H1 (cell line): ENCODE data around the gene EGR4. TPM values are rescaled to one million over a fixed set of nuclear protein-coding genes. Genes with fewer than 3 reads are reported as not detected.

Experiments
- CTCF ChIA-PET: fragments of 300-600 bp; sonication (Branson Sonifier 250); formaldehyde crosslinking; loops from one replicate; lab custom pipeline; 2021; ENCODE audit not compliant: partially characterized antibody; lab: Charles Lee
- POLR2A ChIA-PET: fragments of 300-600 bp; sonication (Branson Sonifier 250); formaldehyde crosslinking; loops from one replicate; lab custom pipeline; 2021; ENCODE audit warnings: inconsistent platforms; ENCODE audit not compliant: partially characterized antibody; lab: Charles Lee
- DNase-seq, 2 experiments: peaks; one replicate each; pipeline versions ENCODE4 v3.0.0 to v3.0.0-alpha.2; 2010 to 2022; ENCODE audit warnings: low spot score in 2 of 2, low read depth in 1 of 2, mixed read lengths in 1 of 2
- FAIRE-seq: peaks from 2 replicates; lab custom pipeline; 2011; peaks lifted over from hg19 to GRCh38; lab: Jason Lieb, UNC
- H2AFZ ChIP-seq: 2 replicates; pipeline ENCODE4 v1.8.1; 2012; ENCODE audit warnings: low read length, inconsistent platforms
- H2AK5ac ChIP-seq: 2 replicates; pipeline ENCODE4 v1.6.1; 2013; ENCODE audit warnings: low read depth, low read length
- H2BK120ac ChIP-seq: replicated peaks from 2 replicates; pipeline ENCODE3; 2013; ENCODE audit warnings: low read depth, low read length, inconsistent platforms
- H2BK12ac ChIP-seq: 2 replicates; pipeline ENCODE4 v1.6.1; 2013; ENCODE audit warnings: low read depth, low read length
- H2BK15ac ChIP-seq: 2 replicates; pipeline ENCODE4 v1.6.1; 2013; ENCODE audit warnings: low read length
- H2BK20ac ChIP-seq: 2 replicates; pipeline ENCODE4 v1.6.1; 2013; ENCODE audit warnings: low read length
- H2BK5ac ChIP-seq: 2 replicates; pipeline ENCODE4 v1.6.1; 2013; ENCODE audit warnings: low read depth, low read length
- H3K14ac ChIP-seq: 2 replicates; pipeline ENCODE4 v1.6.1; 2013; ENCODE audit warnings: inconsistent platforms; ENCODE audit not compliant: insufficient read length
- H3K18ac ChIP-seq: 2 replicates; pipeline ENCODE4 v1.6.1; 2013; ENCODE audit warnings: low read length; ENCODE audit errors: extremely low read depth
- H3K23ac ChIP-seq: 2 replicates; pipeline ENCODE4 v1.6.1; 2013; ENCODE audit warnings: inconsistent platforms; ENCODE audit not compliant: insufficient read length
- H3K23me2 ChIP-seq: 2 replicates; pipeline ENCODE4 v1.6.1; 2013; ENCODE audit warnings: low read depth, low read length
- H3K27ac ChIP-seq: 2 replicates; pipeline ENCODE4 v1.6.1; 2011; ENCODE audit warnings: low read depth, low read length, inconsistent platforms
- H3K27me3 ChIP-seq, 4 experiments: replicated peaks in 1 of 4; 1 replicate in 1 of 4; 2 replicates in 3 of 4; pipeline versions ENCODE4 v1.6.1 to v1.8.1; 2011 to 2013; ENCODE audit warnings: low read length in 3 of 4, mild to moderate bottlenecking in 3 of 4, inconsistent platforms in 2 of 4, mixed read lengths in 2 of 4, moderate library complexity in 1 of 4; ENCODE audit not compliant: control insufficient read depth in 3 of 4, insufficient read depth in 3 of 4; ENCODE audit errors: extremely low read depth in 1 of 4
- H3K36me3 ChIP-seq, 4 experiments: 2 replicates each; pipeline versions ENCODE4 v1.6.1 to v1.8.1; 2011 to 2013; ENCODE audit warnings: mild to moderate bottlenecking in 4 of 4, low read length in 3 of 4, moderate library complexity in 2 of 4, control low read depth in 1 of 4, inconsistent platforms in 1 of 4; ENCODE audit not compliant: insufficient read depth in 4 of 4, control insufficient read depth in 2 of 4
- H3K4ac ChIP-seq: replicated peaks from 2 replicates; pipeline ENCODE3; 2013; ENCODE audit warnings: low read length, low read depth, mixed read lengths, inconsistent platforms; ENCODE audit not compliant: insufficient read length
- H3K4me1 ChIP-seq, 4 experiments: replicated peaks in 1 of 4; 1 replicate in 1 of 4; 2 replicates in 3 of 4; pipeline versions ENCODE4 v1.6.1 to v1.8.1; 2011 to 2013; ENCODE audit warnings: low read length in 3 of 4, inconsistent platforms in 2 of 4, mixed read lengths in 1 of 4; ENCODE audit not compliant: insufficient read depth in 4 of 4, control insufficient read depth in 3 of 4
- H3K4me2 ChIP-seq, 2 experiments: 2 replicates each; pipeline versions ENCODE4 v1.6.1 to v1.8.1; 2011 to 2013; ENCODE audit warnings: low read depth in 2 of 2, low read length in 2 of 2, control low read depth in 1 of 2, inconsistent platforms in 1 of 2, mild to moderate bottlenecking in 1 of 2; ENCODE audit not compliant: insufficient read depth in 1 of 2
- H3K4me3 ChIP-seq, 4 experiments: fragments of 200-600, 300-600 bp in 1 of 4; sonication (generic), shearing (Covaris generic), sonication (Bioruptor Twin) in 1 of 4; 2 replicates each; pipeline versions ENCODE4 v1.5.1 to v1.8.1; 2011 to 2016; ENCODE audit warnings: low read length in 4 of 4, low read depth in 3 of 4, control low read depth in 2 of 4, inconsistent platforms in 2 of 4, mild to moderate bottlenecking in 2 of 4, mixed read lengths in 1 of 4, moderate library complexity in 1 of 4; ENCODE audit not compliant: insufficient read depth in 2 of 4; ENCODE audit errors: extremely low read depth in 1 of 4
- H3K56ac ChIP-seq: replicated peaks from 2 replicates; pipeline ENCODE3; 2013; ENCODE audit warnings: low read depth, mild to moderate bottlenecking, mixed read lengths, low read length, inconsistent platforms; ENCODE audit not compliant: insufficient read length
- H3K79me1 ChIP-seq: 2 replicates; pipeline ENCODE4 v1.6.1; 2013; ENCODE audit warnings: low read depth, low read length, control low read depth
- H3K79me2 ChIP-seq, 2 experiments: 2 replicates each; pipeline versions ENCODE4 v1.6.1 to v1.8.1; 2012 to 2013; ENCODE audit warnings: low read length in 2 of 2, mild to moderate bottlenecking in 2 of 2, inconsistent platforms in 1 of 2; ENCODE audit not compliant: insufficient read depth in 2 of 2, control insufficient read depth in 1 of 2
- H3K9ac ChIP-seq, 4 experiments: replicated peaks in 1 of 4; 1 replicate in 1 of 4; 2 replicates in 3 of 4; pipeline versions ENCODE4 v1.6.1 to v1.8.1; 2011 to 2013; ENCODE audit warnings: low read depth in 3 of 4, low read length in 3 of 4, control low read depth in 2 of 4, mild to moderate bottlenecking in 2 of 4, moderate library complexity in 2 of 4, inconsistent platforms in 1 of 4; ENCODE audit errors: extremely low read depth in 1 of 4
- H3K9me3 ChIP-seq, 2 experiments: 2 replicates each; pipeline versions ENCODE4 v1.6.1 to v1.8.1; 2012 to 2013; ENCODE audit warnings: mild to moderate bottlenecking in 2 of 2, moderate library complexity in 2 of 2, control low read depth in 1 of 2, inconsistent platforms in 1 of 2, low read depth in 1 of 2, low read length in 1 of 2, mixed read lengths in 1 of 2; ENCODE audit not compliant: insufficient read depth in 2 of 2
- H4K20me1 ChIP-seq, 2 experiments: replicated peaks in 1 of 2; 2 replicates each; pipeline versions ENCODE3 to v1.8.1; 2011 to 2013; ENCODE audit warnings: inconsistent platforms in 2 of 2, low read length in 2 of 2, mild to moderate bottlenecking in 1 of 2; ENCODE audit not compliant: insufficient read depth in 2 of 2, control insufficient read depth in 1 of 2
- H4K5ac ChIP-seq: 2 replicates; pipeline ENCODE4 v1.6.1; 2013; ENCODE audit warnings: low read length, low read depth, mixed read lengths, inconsistent platforms; ENCODE audit not compliant: insufficient read length
- H4K8ac ChIP-seq: 2 replicates; pipeline ENCODE4 v1.8.0; 2013; ENCODE audit warnings: mild to moderate bottlenecking, moderate library complexity, low read length, inconsistent platforms; ENCODE audit not compliant: insufficient read depth; ENCODE audit errors: extremely low read depth
- H4K91ac ChIP-seq: replicated peaks from 2 replicates; pipeline ENCODE3; 2013; ENCODE audit warnings: low read length, mixed read lengths, inconsistent platforms; ENCODE audit not compliant: insufficient read length
- ASH2L ChIP-seq: fragments of 200-600, 300-600 bp; sonication (generic); IDR thresholded peaks from one replicate; pipeline ENCODE4 v1.7.1; 2017; ENCODE audit warnings: low read length
- BACH1 ChIP-seq: IDR thresholded peaks from 2 replicates; pipeline ENCODE4 v1.6.1; 2012; ENCODE audit warnings: low read length, improper control_type of control experiment
- CBX5 ChIP-seq: fragments of 300-800, 300-1000 bp; sonication (generic); IDR thresholded peaks from 2 replicates; pipeline ENCODE4 v1.7.1; 2016; ENCODE audit warnings: antibody characterized with exemption, low read length, low read depth
- CBX8 ChIP-seq: fragments of 300-800, 300-1000 bp; sonication (generic); IDR thresholded peaks from 2 replicates; pipeline ENCODE4 v1.7.1; 2016; ENCODE audit warnings: low read depth, low read length, borderline replicate concordance
- CREB1 ChIP-seq: IDR thresholded peaks from 2 replicates; pipeline ENCODE4 v1.6.1; 2012; ENCODE audit warnings: inconsistent platforms
- KDM4A ChIP-seq: IDR thresholded peaks from one replicate; pipeline ENCODE4 v1.7.1; 2012; ENCODE audit warnings: low read depth, mild to moderate bottlenecking, moderate library complexity, low read length, inconsistent platforms; ENCODE audit not compliant: severe bottlenecking
- POLR2A ChIP-seq, 2 experiments: IDR thresholded peaks; 1 replicate in 1 of 2; 2 replicates in 1 of 2; pipeline ENCODE4 v1.6.1; 2011; ENCODE audit warnings: low read depth in 2 of 2, low read length in 2 of 2, mild to moderate bottlenecking in 2 of 2; ENCODE audit errors: control extremely low read depth in 1 of 2
- RAD21 ChIP-seq, 2 experiments: IDR thresholded peaks in 1 of 2; conservative IDR thresholded peaks in 1 of 2; 2 replicates each; pipeline ENCODE4 v1.6.1; 2011; ENCODE audit warnings: low read depth in 2 of 2, low read length in 2 of 2, improper control_type of control experiment in 1 of 2, inconsistent platforms in 1 of 2, mild to moderate bottlenecking in 1 of 2, moderate library complexity in 1 of 2
- RFX5 ChIP-seq: IDR thresholded peaks from 2 replicates; pipeline ENCODE4 v1.6.1; 2011; ENCODE audit warnings: low read depth, low read length, improper control_type of control experiment, borderline replicate concordance
- SP2 ChIP-seq: IDR thresholded peaks from 2 replicates; pipeline ENCODE4 v1.6.1; 2012; ENCODE audit warnings: mild to moderate bottlenecking, low read length, inconsistent platforms
- TAF1 ChIP-seq: IDR thresholded peaks from 2 replicates; pipeline ENCODE4 v1.6.1; 2011; ENCODE audit warnings: mild to moderate bottlenecking, low read depth, low read length
- TCF12 ChIP-seq: IDR thresholded peaks from 2 replicates; pipeline ENCODE4 v1.6.1; 2011; ENCODE audit warnings: low read depth, mild to moderate bottlenecking, low read length
- ZNF274 ChIP-seq: IDR thresholded peaks from 2 replicates; pipeline ENCODE4 v1.7.0; 2012; ENCODE audit warnings: low read length, borderline replicate concordance; ENCODE audit errors: extremely low read depth
- WGBS, 2 experiments: shearing (Covaris generic) in 1 of 2; methylation state at CpG; one replicate each; pipeline versions ENCODE4 v1.1.6 to v1.1.7; 2013 to 2015; ENCODE audit warnings: low lambda C conversion rate in 2 of 2, mixed read lengths in 2 of 2, inconsistent platforms in 1 of 2, low coverage in 1 of 2, missing lambda C conversion rate in 1 of 2; ENCODE audit not compliant: insufficient replicate concordance in 2 of 2, insufficient coverage in 1 of 2, insufficient read length in 1 of 2; ENCODE audit errors: extremely low coverage in 1 of 2, missing lambda C conversion rate in 1 of 2; 5-methylcytosine and 5-hydroxymethylcytosine counted together
- polyA plus RNA-seq, 7 experiments: library from polyadenylated mRNA; depleted of rRNA in 3 of 7; stranded (reverse) in 5 of 7; unstranded in 2 of 7; fragments of >200 nt in 5 of 7; fragments of 200-250 nt in 2 of 7; gene quantifications; 1 replicate in 5 of 7; 2 replicates in 1 of 7; 4 replicates in 1 of 7; pipeline versions ENCODE4 v1.2.1 to v1.2.3, GENCODE V29; 2011 to 2013; ENCODE audit warnings: missing spikeins in 2 of 7, mixed read lengths in 2 of 7
- total RNA-seq: library from RNA; stranded (reverse); fragmentation: NEBNext Ultra II Directional; extraction: Animal tissue kit (Norgen Biotek cat#: 25700); gene quantifications from 2 replicates; pipeline ENCODE4 v1.2.1, GENCODE V29; 2021

Gene EGR4
- total and polyA plus RNA-seq, 2 of the 8 experiments (the other 6 are each of a cell fraction or from before 2014, with no cell fraction given), result 0.20 TPM; not detected in 1

DNA sequence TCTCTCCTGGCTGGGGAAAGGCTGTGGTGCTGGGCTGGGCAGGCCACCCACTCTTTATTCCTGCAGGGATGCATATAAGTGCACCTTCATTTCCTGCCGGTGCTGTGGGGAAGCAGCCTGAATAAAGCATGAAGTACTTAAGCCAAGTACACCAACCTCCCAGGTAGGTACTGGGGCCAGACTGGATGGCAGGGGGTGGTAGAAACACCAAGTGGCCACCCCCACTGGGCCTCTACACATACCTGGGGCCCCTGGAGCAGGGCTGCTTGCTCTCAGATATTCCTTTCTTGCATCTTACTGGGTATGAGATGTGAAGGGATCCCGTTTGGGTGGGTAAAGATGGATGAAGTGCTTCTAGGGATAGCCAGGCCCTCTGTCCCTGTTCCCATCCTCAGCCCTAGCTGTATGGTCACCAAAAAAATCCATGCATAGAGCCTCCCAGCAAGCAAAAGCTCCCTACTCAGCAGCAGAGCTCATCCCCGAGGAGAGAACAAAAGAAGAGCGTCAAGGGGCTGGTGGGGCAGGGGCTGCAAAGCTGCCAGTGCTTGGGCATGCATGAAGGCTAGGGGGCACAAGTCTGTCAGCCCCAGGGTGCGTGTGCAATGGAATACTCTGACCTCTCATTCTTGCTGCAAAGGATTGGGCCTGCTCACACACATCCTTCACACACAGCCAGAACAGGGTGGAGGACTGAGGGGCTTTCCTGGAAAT, 37.3 kb downstream of the EGR4 start:
- Histone ChIP-seq H2BK15ac (no peak overlapping the region), H3K36me3 (peaks cover 14 to 45% (median 25%) of the 10 kb centered on the region in 4 experiments; a peak in 7 of 8 replicates), H2AK5ac (no peak overlapping the region), H3K4me3 (no peak overlapping the region), H3K27ac (no peak overlapping the region), H3K18ac (no peak overlapping the region), H3K56ac (no peak overlapping the region), H3K4me1 (peaks cover 0 to 12% (median 4%) of the 10 kb centered on the region in 4 experiments; a peak in 3 of 7 replicates), H3K4me2 (no peak overlapping the region), H3K79me2 (no peaks in the 10 kb centered on the region), H3K9ac (no peak overlapping the region), H3K23me2 (no peaks in the 10 kb centered on the region), H3K23ac (no peak overlapping the region), H4K8ac (no peak overlapping the region), H2BK5ac (peak overlapping the region; percentile 21; the same call in 1 of the 2 replicates), H3K9me3 (no peaks in the 10 kb centered on the region), H2BK12ac (no peak overlapping the region), H3K4ac (no peak overlapping the region), H3K14ac (no peak overlapping the region), H2BK20ac (no peak overlapping the region), H4K5ac (no peak overlapping the region), H4K91ac (no peak overlapping the region), H4K20me1 (peaks cover 15 to 16% of the 10 kb centered on the region in 2 experiments), H3K79me1 (no peaks in the 10 kb centered on the region), H3K27me3 (no peaks in the 10 kb centered on the region), H2AFZ (no peak overlapping the region), H2BK120ac (no peak overlapping the region)
- POLR2A ChIA-PET, result interaction anchor here (0.9 to 5.1 kb wide), 9 partner anchors 9 to 43 kb away, joined by 3 to 53 read pairs (median 7); partner anchors contain the start of genes CCT7 and PRADC1
- WGBS, 2 experiments, result 67% methylated on average over 5 of the region's 5 CpGs; no CpG with 5 or more reads in 1 of the 2 experiments
- FAIRE-seq, result no peak
- CTCF ChIA-PET, result interaction anchor here (1.2 to 7.0 kb wide), 11 partner anchors 11 to 100 kb away, joined by 3 to 51 read pairs (median 6); partner anchors contain the start of genes CCT7, EGR4, NOTO and PRADC1
- no peak for DNase-seq
- no peak for TF ChIP-seq POLR2A (IDR thresholded peaks at IDR 0.05; ENCODE audit: control extremely low read depth in 1 of 2, low read depth in 2 of 2, low read length in 2 of 2)
- TF ChIP-seq TCF12, result no peak
- TF ChIP-seq RFX5, result no peak
- no peak for TF ChIP-seq CBX5
- no peak for TF ChIP-seq TAF1
- TF ChIP-seq RAD21 (IDR thresholded peaks at IDR 0.05 in 1 of 2, conservative IDR thresholded peaks at IDR 0.05 in 1 of 2; ENCODE audit: low read depth in 2 of 2, low read length in 2 of 2), result no peak
- TF ChIP-seq CREB1, result no peak
- no peak for TF ChIP-seq CBX8
- no peak for TF ChIP-seq SP2
- TF ChIP-seq ASH2L, result no peak
- TF ChIP-seq BACH1, result no peak
- TF ChIP-seq ZNF274, result no peak
- TF ChIP-seq KDM4A, result no peak
